ENCODE results near the gene PLCXD1. TPM values are rescaled to one million over a fixed set of nuclear protein-coding genes. Genes with fewer than 3 reads are reported as not detected.
"Not testable (repeated sequence)": the region's sequence is repeated elsewhere in the genome, so short reads cannot be mapped to it uniquely, and the experiment has no call there.

The PLCXD1 gene
- total RNA-seq, 2 donors from 2014 or later = 12.9 to 20.8 TPM

GRCh38 chrX:320126-320783 lies 39.1 kb downstream of the PLCXD1 start:
- no peak for TF ChIP-seq POLR2A (IDR thresholded peaks at IDR 0.05)
- no peak for TF ChIP-seq POLR2AphosphoS5 (IDR thresholded peaks at IDR 0.05)
- TF ChIP-seq, protein P1, sequence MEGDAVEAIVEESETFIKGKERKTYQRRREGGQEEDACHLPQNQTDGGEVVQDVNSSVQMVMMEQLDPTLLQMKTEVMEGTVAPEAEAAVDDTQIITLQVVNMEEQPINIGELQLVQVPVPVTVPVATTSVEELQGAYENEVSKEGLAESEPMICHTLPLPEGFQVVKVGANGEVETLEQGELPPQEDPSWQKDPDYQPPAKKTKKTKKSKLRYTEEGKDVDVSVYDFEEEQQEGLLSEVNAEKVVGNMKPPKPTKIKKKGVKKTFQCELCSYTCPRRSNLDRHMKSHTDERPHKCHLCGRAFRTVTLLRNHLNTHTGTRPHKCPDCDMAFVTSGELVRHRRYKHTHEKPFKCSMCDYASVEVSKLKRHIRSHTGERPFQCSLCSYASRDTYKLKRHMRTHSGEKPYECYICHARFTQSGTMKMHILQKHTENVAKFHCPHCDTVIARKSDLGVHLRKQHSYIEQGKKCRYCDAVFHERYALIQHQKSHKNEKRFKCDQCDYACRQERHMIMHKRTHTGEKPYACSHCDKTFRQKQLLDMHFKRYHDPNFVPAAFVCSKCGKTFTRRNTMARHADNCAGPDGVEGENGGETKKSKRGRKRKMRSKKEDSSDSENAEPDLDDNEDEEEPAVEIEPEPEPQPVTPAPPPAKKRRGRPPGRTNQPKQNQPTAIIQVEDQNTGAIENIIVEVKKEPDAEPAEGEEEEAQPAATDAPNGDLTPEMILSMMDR (IDR thresholded peaks at IDR 0.05) = no peak
- DNase-seq (ENCODE audit: low spot score) = no peak
- H3K4me3 ChIP-seq = peak overlapping the region; percentile 96 to 97
- 4% methylated on average over 19 of the region's 24 CpGs for WGBS
- H3K4me1 ChIP-seq (replicated peaks) = peaks cover 4% of the 10 kb centered on the region
- intact Hi-C loops (cut with DNase I) = no loop called here
- H3K36me3 ChIP-seq = no peaks in the 10 kb centered on the region
- no peaks in the 10 kb centered on the region for H3K9me3 ChIP-seq
- no peaks in the 10 kb centered on the region for H3K27me3 ChIP-seq (replicated peaks; ENCODE audit: insufficient read depth)
- peak overlapping the region; percentile 82 to 84 for H3K27ac ChIP-seq

DNA sequence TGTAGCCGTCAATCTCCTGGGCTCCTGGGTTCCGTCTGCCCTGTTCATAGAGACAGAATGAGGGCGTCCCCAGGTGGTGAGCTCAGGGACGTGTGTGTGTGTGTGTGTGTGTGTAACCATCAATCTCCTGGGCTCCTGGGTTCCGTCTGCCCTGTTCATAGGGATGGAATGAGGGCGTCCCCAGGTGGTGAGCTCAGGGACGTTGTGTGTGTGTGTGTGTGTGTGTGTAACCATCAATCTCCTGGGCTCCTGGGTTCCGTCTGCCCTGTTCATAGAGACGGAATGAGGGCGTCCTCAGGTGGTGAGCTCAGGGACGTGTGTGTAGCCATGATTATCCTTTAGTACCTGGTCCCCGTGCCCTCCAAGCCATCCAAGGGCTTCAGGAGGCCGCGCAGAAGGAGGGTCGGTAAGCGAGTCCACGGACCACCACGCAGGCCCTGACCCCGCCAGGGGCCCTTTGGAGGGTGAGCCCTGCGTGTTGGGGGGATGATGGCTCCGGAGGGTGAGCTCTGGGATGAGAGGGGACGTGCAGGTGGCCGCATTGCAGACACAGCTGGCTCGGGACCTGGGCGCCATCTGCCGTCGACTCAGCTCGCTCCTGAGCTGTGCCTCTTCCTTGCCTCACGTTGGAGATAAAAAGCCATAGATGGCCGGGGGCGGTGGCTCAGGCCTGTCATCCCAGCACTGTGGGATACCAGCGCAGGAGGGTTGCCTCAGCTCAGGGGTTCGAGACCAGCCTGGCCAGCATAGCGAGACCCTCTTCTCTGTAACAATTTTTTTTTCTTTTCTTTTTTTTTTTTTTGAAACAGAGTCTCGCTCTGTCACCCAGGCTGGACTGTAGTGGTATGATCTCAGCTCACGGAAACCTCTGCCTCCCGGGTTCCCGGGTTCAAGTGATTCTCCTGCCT lies 42.8 kb downstream of the PLCXD1 start:
- Histone ChIP-seq H3K9me3 (no peaks in the 10 kb centered on the region), H3K36me3 (no peaks in the 10 kb centered on the region), H3K4me3 (no peak overlapping the region), H3K27ac (no peak overlapping the region), H3K4me1 (replicated peaks) (peaks cover 4% of the 10 kb centered on the region), H3K27me3 (replicated peaks; ENCODE audit: insufficient read depth) (no peaks in the 10 kb centered on the region)
- intact Hi-C loops (cut with DNase I) = no loop called here
- TF ChIP-seq POLR2A (IDR thresholded peaks at IDR 0.05) (no peak), POLR2AphosphoS5 (IDR thresholded peaks at IDR 0.05) (no peak)
- TF ChIP-seq, protein P1 (IDR thresholded peaks at IDR 0.05) = no peak
- no peak for DNase-seq (ENCODE audit: low spot score)
- 72% methylated on average over 36 of the region's 38 CpGs for WGBS

DNA sequence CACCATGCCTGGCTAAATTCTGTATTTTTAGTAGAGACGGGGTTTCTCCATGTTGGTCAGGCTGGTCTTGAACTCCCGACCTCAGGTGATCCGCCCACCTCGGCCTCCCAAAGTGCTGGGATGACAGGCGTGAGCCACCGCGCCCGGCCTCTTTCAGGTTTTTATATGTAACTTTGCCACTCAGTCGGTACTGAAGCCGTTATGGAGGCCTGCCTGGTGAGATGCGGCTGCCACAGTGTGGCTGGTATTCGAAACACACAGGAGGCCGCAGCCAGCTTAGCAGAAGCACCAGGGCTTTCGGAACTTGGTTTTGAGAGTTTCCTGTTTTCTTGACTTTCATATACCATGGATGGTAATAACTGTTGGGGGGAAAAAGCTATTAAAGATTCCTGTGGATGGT lies 43.5 kb downstream of the PLCXD1 start:
- H3K27me3 ChIP-seq (replicated peaks; ENCODE audit: insufficient read depth); H3K9me3 ChIP-seq; H3K27ac ChIP-seq; H3K4me3 ChIP-seq; H3K4me1 ChIP-seq (replicated peaks); DNase-seq (ENCODE audit: low spot score); intact Hi-C loops (cut with DNase I); H3K36me3 ChIP-seq: not testable (repeated sequence)
- 80% methylated on average over 14 of the region's 14 CpGs for WGBS

GRCh38 chrX:327660-328126 lies 46.5 kb downstream of the PLCXD1 start:
- no peaks in the 10 kb centered on the region for H3K36me3 ChIP-seq
- no peak for TF ChIP-seq POLR2AphosphoS5 (IDR thresholded peaks at IDR 0.05)
- TF ChIP-seq, protein P1 (IDR thresholded peaks at IDR 0.05) = no peak
- TF ChIP-seq POLR2A (IDR thresholded peaks at IDR 0.05) = no peak
- no peaks in the 10 kb centered on the region for H3K27me3 ChIP-seq (replicated peaks; ENCODE audit: insufficient read depth)
- intact Hi-C loops (cut with DNase I) = no loop called here
- no peak for DNase-seq (ENCODE audit: low spot score)
- H3K4me3 ChIP-seq = no peak overlapping the region
- no peaks in the 10 kb centered on the region for H3K9me3 ChIP-seq
- no peak overlapping the region for H3K27ac ChIP-seq
- H3K4me1 ChIP-seq (replicated peaks) = no peaks in the 10 kb centered on the region
- 88% methylated on average over 33 of the region's 33 CpGs for WGBS

- 90% methylated on average over 10 of the region's 23 CpGs for WGBS
- H3K27me3 ChIP-seq (replicated peaks; ENCODE audit: insufficient read depth) = no peaks in the 10 kb centered on the region
- DNase-seq (ENCODE audit: low spot score) = no peak
These were observed 48.2 kb downstream of the PLCXD1 start for GRCh38 chrX:329291-329910.

DNA sequence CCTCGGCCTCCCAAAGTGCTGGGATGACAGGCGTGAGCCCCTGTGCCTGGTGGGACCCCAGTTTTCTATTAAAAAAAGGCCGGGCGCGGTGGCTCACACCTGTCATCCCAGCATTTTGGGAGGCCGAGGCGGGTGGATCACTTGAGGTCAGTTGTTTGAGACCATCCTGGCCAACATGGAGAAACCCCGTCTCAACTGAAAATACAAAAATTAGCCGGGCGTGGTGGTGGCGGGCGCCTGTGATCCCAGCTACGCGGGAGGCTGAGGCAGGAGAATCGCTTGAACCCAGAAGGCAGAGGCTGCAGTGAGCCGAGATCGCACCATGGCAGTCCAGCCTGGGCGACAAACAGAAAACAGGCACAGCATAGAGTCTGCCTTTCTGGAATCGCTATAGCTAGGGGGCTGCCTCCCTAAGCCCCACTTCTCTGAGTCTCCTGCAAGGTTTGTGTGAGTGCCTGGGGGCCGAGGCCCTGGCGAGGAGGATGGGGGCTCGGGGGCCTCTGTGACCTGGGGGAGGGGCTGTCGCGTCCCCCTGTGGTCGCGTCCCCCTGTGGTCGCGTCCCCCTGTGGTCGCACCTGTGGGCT lies 49.1 kb downstream of the PLCXD1 start:
- H3K4me3 ChIP-seq; intact Hi-C loops (cut with DNase I); H3K27ac ChIP-seq; H3K27me3 ChIP-seq (replicated peaks; ENCODE audit: insufficient read depth); H3K9me3 ChIP-seq; DNase-seq (ENCODE audit: low spot score); H3K4me1 ChIP-seq (replicated peaks); H3K36me3 ChIP-seq: not testable (repeated sequence)
- 63% methylated on average over 29 of the region's 29 CpGs for WGBS

More at GRCh38 chrX:329291-329910, 48.2 kb downstream of the PLCXD1 start:
- TF ChIP-seq POLR2AphosphoS5 (IDR thresholded peaks at IDR 0.05) (no peak), POLR2A (IDR thresholded peaks at IDR 0.05) (no peak)
- TF ChIP-seq, protein P1 (IDR thresholded peaks at IDR 0.05) = no peak
- H3K27ac ChIP-seq = no peak overlapping the region
- H3K9me3 ChIP-seq = no peaks in the 10 kb centered on the region
- H3K4me1 ChIP-seq (replicated peaks) = no peaks in the 10 kb centered on the region
- no peaks in the 10 kb centered on the region for H3K36me3 ChIP-seq
- intact Hi-C loops (cut with DNase I) = no loop called here
- no peak overlapping the region for H3K4me3 ChIP-seq

Measured in prostate gland (tissue), 2 donors.